OCI-LY1 (cell line): Measurements from ENCODE around the gene FXYD3.

Source experiments
- H2AFZ ChIP-seq: fragments of 200-600 bp; sonication (generic), shearing (Covaris generic); 2 replicates; pipeline ENCODE4 v1.6.0; 2014; ENCODE audit warnings: antibody characterized with exemption, mild to moderate bottlenecking, low read length
- H3F3A ChIP-seq: fragments of 200-600 bp; sonication (generic), shearing (Covaris generic); 2 replicates; pipeline ENCODE4 v1.6.0; 2014; ENCODE audit warnings: mild to moderate bottlenecking, antibody characterized with exemption, low read length, moderate library complexity; ENCODE audit not compliant: insufficient read depth
- H3K27ac ChIP-seq: fragments of 200-600 bp; sonication (generic); 2 replicates; pipeline ENCODE4 v1.5.1; 2014; ENCODE audit warnings: low read length, mixed run types, mild to moderate bottlenecking, low read depth; ENCODE audit not compliant: poor library complexity, severe bottlenecking
- H3K27me3 ChIP-seq: fragments of 200-600 bp; sonication (generic); 2 replicates; pipeline ENCODE4 v1.6.0; 2014; ENCODE audit warnings: antibody characterized with exemption, mild to moderate bottlenecking, low read length, moderate library complexity; ENCODE audit not compliant: insufficient read depth
- H3K36me3 ChIP-seq: fragments of 200-600 bp; sonication (generic); 2 replicates; pipeline ENCODE4 v1.6.1; 2014; ENCODE audit warnings: mild to moderate bottlenecking, antibody characterized with exemption, low read length, moderate library complexity, mixed read lengths; ENCODE audit not compliant: insufficient read depth
- H3K4me1 ChIP-seq: fragments of 200-600 bp; sonication (generic); 2 replicates; pipeline ENCODE4 v1.5.1; 2014; ENCODE audit warnings: mild to moderate bottlenecking, low read length, moderate library complexity; ENCODE audit not compliant: insufficient read depth, severe bottlenecking
- H3K4me2 ChIP-seq: fragments of 200-600 bp; sonication (generic), shearing (Covaris generic); 2 replicates; pipeline ENCODE4 v1.6.1; 2014; ENCODE audit warnings: low read length
- H3K4me3 ChIP-seq: fragments of 200-600 bp; sonication (generic); 2 replicates; pipeline ENCODE4 v1.5.1; 2014; ENCODE audit warnings: low read length, low read depth, mild to moderate bottlenecking, mixed read lengths; ENCODE audit not compliant: poor library complexity, severe bottlenecking
- H3K79me2 ChIP-seq: fragments of 200-600 bp; shearing (Covaris generic); 2 replicates; pipeline ENCODE4 v1.6.1; 2016; ENCODE audit warnings: mixed run types, low read length, mixed read lengths; ENCODE audit not compliant: insufficient read depth
- H3K9ac ChIP-seq: fragments of 200-600 bp; sonication (generic), shearing (Covaris generic); 2 replicates; pipeline ENCODE4 v1.6.1; 2014; ENCODE audit warnings: mild to moderate bottlenecking, low read length, mixed read lengths
- H3K9me2 ChIP-seq: fragments of 200-600 bp; sonication (generic), shearing (Covaris generic); 2 replicates; pipeline ENCODE4 v1.6.1; 2014; ENCODE audit warnings: low read depth, mild to moderate bottlenecking, low read length, mixed read lengths
- H3K9me3 ChIP-seq: fragments of 200-600 bp; shearing (Covaris generic); 2 replicates; pipeline ENCODE4 v1.6.1; 2014; ENCODE audit warnings: low read length, mixed read lengths
- H4K20me1 ChIP-seq: fragments of 200-600 bp; sonication (generic), shearing (Covaris generic); 2 replicates; pipeline ENCODE4 v1.6.0; 2016; ENCODE audit warnings: mild to moderate bottlenecking, low read length; ENCODE audit not compliant: insufficient read depth
- CTCF ChIP-seq: fragments of 200-600 bp; sonication (generic), shearing (Covaris generic); IDR thresholded peaks from 2 replicates; pipeline ENCODE4 v1.5.1; 2017; ENCODE audit warnings: mild to moderate bottlenecking, antibody characterized with exemption, low read length, moderate library complexity, mixed read lengths
- EZH2 ChIP-seq: fragments of 200-600 bp; sonication (generic), shearing (Covaris generic); IDR thresholded peaks from 2 replicates; pipeline ENCODE4 v1.8.0; 2017; ENCODE audit warnings: borderline replicate concordance, mixed run types, mild to moderate bottlenecking, antibody characterized with exemption, low read length, moderate library complexity, mixed read lengths

The FXYD3 gene

GRCh38 chr19:35166100-35167063, 50.8 kb downstream of the FXYD3 start:
- no peak overlapping the region for H3K27ac ChIP-seq
- no peaks in the 10 kb centered on the region for H3K79me2 ChIP-seq
- no peaks in the 10 kb centered on the region for H3K27me3 ChIP-seq
- H3K4me1 ChIP-seq, result no peaks in the 10 kb centered on the region
- no peaks in the 10 kb centered on the region for H3K9me2 ChIP-seq
- peaks cover 32% of the 10 kb centered on the region for H3K9me3 ChIP-seq
- H3K36me3 ChIP-seq, result peaks cover 91% of the 10 kb centered on the region
- no peak overlapping the region for H3K9ac ChIP-seq
- no peak overlapping the region for H2AFZ ChIP-seq
- no peak overlapping the region for H3K4me2 ChIP-seq
- H3F3A ChIP-seq, result no peaks in the 10 kb centered on the region
- H3K4me3 ChIP-seq, result no peak overlapping the region
- TF ChIP-seq EZH2 (no peak), CTCF (no peak)
- no peaks in the 10 kb centered on the region for H4K20me1 ChIP-seq

GRCh38 chr19:35167251-35168119, 51.9 kb downstream of the FXYD3 start:
- Histone ChIP-seq H3K9me2 (no peaks in the 10 kb centered on the region), H3F3A (no peaks in the 10 kb centered on the region), H3K4me2 (no peak overlapping the region), H3K4me3 (no peak overlapping the region), H3K9me3 (peaks cover 26% of the 10 kb centered on the region), H3K27me3 (no peaks in the 10 kb centered on the region), H3K9ac (no peak overlapping the region), H3K4me1 (peaks cover 5% of the 10 kb centered on the region), H2AFZ (no peak overlapping the region), H3K27ac (no peak overlapping the region), H3K79me2 (no peaks in the 10 kb centered on the region), H3K36me3 (peaks cover 91% of the 10 kb centered on the region), H4K20me1 (no peaks in the 10 kb centered on the region)
- TF ChIP-seq EZH2, result no peak
- no peak for TF ChIP-seq CTCF

- no peak for TF ChIP-seq EZH2
- no peak for TF ChIP-seq CTCF
- Histone ChIP-seq H2AFZ (no peak overlapping the region), H3K27ac (no peak overlapping the region), H3K9me3 (peaks cover 19% of the 10 kb centered on the region), H3K4me1 (peaks cover 5% of the 10 kb centered on the region), H3K4me3 (no peak overlapping the region), H4K20me1 (no peaks in the 10 kb centered on the region), H3K36me3 (peaks cover 88% of the 10 kb centered on the region), H3K79me2 (no peaks in the 10 kb centered on the region), H3K9ac (no peak overlapping the region), H3K9me2 (no peaks in the 10 kb centered on the region), H3K4me2 (no peak overlapping the region), H3K27me3 (no peaks in the 10 kb centered on the region), H3F3A (no peaks in the 10 kb centered on the region)
Observed at GRCh38 chr19:35168196-35168595, 52.6 kb downstream of the FXYD3 start.
